ENCODE results near the gene SCUBE1.
"Not testable (repeated sequence)": the region's sequence is repeated elsewhere in the genome, so short reads cannot be mapped to it uniquely, and the experiment has no call there.

SCUBE1 gene

DNA sequence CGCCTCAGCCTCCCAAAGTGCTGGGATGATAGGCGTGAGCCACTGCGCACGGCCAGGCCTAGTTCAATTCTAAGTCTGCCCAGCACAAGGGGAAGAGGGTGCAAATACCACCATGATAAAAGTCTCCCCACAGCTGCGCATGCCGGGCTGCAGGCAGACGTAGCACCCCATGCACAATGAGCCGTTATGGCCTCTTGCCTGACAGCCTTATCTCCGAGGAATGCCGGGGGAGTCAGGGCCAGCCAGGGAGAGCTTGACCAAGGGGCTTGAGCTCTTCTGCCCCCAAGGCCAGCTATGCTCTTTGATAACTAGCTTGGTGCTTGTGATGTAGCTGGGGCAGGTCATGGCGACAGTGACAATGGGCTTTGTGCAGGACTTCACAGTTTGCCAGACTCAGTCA, 13.7 kb upstream of the SCUBE1 start:
- DNase-seq (ENCODE audit: low spot score): no peak

DNA sequence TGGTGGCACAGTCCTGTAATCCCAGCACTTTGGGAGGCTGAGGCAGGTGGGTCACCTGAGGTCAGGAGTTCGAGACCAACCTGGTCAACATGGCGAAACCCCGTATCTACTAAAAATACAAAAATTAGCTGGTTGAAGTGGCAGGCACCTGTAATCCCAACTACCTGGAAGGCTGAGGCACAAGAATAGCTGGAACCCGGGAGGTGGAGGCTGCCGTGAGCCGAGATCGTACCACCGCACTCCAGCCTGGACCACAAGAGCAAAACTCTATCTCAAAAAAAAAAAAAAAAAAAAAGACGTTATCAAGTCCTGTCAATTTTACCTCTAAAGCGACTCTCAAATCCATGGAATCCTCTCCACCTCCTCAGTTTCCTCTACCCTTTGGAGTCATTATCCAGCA, 12.5 kb upstream of the SCUBE1 start:
- DNase-seq (ENCODE audit: low spot score): not testable (repeated sequence)

DNA sequence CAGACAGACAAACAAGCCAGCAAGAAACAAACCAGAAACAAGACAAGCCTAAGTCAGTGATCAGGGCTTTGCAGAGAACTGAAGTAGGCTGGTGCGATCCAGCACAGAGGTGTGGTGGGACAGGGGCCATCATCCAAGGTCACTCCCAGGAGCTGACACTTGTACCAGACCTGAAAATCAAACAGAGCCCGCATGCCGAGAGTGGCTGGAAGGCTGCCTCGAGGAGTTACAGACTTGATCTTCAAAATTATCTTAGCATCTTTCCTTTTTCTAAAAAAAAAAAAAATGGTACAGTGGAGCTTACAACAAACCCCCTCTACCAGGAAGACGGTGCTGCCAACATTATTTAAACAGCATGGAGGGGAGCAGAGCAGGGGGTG, 8.8 kb upstream of the SCUBE1 start:
- DNase-seq (ENCODE audit: low spot score): no peak

DNA sequence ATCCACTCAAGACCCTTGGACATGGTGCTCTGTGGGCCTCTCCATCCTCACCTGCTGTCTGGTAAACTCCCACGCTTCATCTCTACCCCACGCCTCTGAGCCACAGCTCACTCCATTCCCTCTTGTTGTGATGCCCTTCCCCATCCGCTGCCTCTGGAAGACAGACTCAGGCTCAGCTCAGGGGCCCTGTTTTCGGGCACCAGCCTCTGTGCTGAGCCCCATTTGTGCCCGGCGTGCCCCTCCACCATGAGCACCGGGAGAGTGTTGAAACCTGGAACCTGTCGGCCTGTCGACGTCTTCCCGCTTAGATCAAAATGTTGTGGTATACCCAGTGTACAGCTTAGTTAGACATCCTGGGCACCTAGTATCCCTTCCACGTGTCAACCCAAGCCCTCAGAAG, 6.5 kb upstream of the SCUBE1 start:
- DNase-seq (ENCODE audit: low spot score): no peak

DNA sequence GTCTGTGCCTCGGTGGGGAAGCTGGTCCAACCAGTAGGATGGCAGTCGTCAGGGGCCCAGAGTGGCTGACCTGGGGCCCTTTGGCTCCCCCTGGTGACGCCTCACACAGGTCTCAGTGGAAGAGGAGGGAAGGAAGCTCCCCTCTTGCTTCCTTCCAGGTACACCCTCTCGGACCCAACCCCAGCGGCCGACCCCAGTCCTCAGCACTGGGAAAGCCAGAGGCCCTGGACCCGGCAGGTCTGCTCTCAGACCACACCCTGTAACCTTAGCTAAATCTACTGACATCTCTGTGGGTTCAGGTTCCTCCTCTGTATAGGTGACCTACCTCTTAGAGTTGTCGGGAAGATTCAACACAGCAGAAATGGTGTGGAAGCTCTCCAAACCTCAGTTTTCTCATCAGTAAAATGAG, 3.4 kb upstream of the SCUBE1 start:
- peak; percentile 69 for DNase-seq (ENCODE audit: low spot score)

DNA sequence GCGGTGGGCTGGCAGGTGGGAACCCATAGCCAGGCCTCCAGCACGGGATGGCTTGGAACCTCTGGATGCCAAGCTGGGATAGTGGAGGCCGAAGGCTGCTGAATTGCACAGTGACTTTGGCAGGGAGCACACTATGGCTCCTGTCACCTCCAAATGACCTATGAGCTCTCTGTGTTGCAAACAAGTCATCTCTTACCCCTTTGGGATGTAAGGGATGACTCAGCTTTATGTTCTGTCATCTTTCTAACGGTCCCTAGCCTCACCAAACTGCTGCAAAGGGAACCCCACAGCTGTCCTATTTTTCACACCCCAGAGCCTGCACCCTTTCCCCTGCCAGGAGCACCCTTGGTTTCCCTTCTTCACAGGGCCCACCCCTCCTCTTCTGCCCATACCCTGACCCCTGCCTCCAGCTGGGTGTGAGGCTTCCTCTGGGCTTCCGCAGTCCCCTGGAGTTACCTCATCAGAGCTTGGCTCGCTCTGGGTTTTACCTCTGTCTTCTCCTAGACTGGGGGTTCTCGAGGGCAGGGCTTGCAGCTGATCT, 2.7 kb upstream of the SCUBE1 start:
- no peak for DNase-seq (ENCODE audit: low spot score)

DNA sequence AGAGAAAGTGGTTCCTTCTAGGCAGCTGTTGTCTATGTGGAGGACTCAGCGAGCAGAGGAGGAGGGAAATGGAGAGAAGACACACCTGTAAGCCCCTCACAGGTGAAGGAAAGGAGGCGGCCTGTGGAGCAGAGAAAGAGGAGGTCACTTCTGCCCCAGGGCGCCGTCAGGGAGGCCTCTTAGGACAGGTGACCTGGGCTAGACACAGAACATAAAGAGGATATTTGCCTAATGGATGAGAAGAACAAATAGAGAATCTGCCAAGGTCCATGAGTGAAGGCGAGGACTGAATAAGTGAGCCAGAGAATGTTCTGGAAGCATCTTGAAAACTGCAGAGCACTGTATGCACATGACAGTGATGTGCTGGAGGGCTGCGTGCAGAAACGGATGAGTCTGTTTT, 2.2 kb upstream of the SCUBE1 start:
- DNase-seq (ENCODE audit: low spot score): no peak

DNA sequence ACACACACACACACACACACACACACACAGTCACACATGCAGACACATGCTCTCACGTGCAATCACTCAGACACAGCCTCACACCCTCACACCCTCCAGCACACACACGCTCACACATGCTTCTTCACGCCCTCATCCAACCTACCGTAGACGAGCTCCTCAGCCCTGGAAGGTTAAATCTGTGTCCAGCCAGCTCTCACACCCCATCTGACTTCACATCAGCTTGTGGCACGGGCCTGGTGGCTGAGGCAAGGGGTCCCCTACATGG, 1.3 kb upstream of the SCUBE1 start:
- no peak for DNase-seq (ENCODE audit: low spot score)

DNA sequence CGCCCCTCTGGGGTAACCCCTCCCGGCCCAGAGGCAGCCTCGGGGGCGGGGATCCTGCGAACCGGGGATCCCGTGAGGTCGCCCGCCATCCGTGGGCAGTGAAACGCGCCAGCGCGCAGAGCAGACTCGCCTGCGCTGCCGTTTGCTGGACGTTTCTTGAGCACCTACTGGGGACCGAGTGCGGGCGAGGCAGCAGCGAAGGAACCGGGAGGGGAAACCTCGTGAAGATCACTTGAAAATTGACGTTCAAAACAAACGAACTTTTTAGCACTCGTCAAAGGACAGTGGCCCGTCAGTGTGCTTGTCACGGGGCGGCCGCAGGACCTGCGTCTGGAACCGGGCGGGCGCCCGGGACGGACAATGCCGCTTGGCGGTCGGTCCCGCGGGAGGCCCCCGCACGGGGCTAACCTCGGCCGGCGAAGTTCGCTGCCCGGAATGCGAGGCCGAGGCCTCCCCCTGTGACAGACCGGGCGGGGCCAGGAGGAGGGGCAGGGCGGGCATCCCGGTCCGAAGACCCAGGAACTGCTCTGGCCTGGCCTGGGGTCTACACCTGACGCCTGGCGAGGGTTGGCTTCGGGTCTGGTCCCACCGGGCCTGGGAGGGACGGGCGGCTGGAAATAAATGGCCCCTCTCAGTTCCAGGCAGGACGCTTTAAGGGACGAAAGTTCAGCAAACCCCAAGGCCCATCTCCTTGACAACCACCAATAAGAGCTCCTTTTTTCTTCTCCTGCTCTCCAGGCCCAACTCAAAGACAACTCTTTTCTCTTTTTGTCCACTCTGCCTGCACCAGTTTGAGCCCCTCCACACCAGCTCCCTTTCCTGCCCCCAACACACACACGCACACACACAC, 723 bp upstream of the SCUBE1 start:
- no peak for DNase-seq (ENCODE audit: low spot score)

DNA sequence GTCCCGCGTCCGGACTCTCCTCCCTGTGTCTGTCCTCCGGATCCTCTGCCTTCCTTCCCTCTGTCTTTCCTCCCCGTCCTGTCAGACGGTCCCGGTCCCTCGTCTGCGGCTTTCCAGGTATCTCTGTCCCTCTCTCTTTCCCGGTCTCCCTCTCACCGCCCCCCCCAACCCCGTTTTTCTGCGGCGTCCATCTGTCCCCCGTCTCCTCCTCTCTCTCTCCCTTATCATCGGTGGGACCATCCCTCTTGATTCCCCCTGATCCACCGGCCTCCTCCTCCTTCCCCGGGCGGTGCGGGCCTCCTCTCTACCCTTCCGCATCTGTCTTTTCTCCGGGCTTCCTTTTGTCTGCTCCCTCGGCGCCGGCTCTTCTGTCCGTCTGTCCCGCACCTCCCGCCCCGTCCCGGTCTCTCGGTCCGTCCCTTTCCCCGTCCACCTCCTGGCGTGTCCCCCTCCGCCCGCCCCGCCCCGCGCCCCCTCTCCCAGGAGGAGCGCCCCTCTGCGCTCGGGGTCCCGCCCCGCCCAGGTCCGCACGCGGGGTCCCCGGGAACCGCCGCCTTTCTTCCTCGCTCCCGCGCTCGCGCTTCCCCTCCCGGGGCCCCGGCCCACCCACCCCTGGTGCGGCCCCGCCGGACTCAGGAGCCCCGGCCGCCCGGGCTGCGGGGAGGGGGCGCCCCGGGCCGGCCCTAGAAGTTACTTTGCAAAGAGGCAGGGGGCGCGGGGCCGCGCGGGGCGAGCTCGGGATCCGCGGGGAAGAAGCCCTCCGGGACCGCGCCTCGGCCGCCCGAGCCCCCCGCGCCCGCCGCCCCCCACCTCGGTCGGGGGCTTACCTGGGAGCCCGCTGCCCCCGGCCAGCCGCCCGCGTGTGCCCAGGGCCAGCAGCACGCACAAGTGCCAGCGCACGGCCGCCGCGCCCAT, 568 bp downstream of the SCUBE1 start:
- DNase-seq (ENCODE audit: low spot score): no peak

DNA sequence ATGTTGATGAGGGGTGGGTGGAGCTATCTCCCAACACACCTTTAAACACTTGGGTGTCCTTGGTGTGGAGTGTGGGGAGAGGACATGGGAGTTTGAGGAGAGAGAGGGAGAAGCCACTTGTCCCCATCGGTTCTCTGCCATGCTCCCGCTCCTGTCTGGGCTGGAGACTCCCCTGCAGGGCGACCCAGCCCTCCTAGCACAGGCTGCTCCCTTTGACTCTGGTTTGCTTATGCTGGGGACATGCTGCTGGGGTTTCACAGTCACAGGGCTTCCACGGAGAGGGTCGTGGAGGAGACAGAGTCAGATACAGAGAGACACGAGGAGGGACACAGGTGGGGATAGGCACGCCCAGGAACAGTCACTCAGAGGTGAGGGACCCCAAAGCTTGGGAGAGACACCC, 1.6 kb downstream of the SCUBE1 start:
- DNase-seq (ENCODE audit: low spot score): no peak

DNA sequence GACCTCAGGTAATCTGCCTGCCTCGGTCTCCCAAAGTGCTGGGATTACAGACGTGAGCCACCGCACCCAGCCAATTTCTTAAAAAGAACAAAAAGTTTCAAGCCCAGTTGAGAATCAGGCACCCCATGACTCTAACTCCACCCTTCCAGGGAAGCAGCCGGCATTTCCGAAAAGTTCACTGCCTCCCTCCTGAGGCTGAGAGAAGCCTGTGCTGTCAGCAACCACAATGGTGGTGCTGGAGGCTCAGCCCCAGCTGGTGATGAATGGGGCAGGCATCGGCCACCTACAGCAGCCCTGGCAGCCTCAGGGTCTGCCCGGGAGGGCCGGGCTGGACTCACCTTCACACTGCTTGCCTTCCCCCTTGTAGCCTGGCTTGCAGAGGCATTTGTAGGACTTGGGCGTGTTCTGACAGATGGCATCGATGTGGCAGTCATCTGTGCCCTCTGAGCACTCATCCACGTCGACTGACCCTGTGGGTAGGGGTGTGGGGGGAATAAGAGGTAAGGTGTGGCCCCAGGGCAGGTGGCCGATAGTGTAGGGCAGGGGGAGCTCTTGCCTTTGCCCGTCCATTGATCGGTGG, 4.3 kb downstream of the SCUBE1 start:
- DNase-seq (ENCODE audit: low spot score): no peak

DNA sequence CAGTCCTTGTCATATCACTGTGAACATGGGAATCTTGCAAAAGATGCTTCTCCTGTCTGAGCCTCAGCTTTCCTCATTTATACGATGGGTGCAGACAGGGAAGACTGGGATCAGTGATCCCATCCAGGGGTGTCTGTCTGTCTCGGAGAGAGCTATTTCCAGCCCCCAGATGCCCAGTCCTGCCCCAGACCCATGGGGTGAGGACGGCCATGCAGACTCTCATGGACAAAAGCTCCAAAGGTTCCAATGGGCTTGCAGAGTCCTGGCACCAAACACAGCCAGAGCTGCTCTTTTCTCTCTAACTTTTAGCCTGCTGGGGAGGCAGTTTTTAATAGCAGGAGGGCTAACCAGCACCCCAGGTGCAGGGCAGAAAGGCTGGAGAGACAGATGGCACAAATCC, 5.2 kb downstream of the SCUBE1 start:
- no peak for DNase-seq (ENCODE audit: low spot score)

DNA sequence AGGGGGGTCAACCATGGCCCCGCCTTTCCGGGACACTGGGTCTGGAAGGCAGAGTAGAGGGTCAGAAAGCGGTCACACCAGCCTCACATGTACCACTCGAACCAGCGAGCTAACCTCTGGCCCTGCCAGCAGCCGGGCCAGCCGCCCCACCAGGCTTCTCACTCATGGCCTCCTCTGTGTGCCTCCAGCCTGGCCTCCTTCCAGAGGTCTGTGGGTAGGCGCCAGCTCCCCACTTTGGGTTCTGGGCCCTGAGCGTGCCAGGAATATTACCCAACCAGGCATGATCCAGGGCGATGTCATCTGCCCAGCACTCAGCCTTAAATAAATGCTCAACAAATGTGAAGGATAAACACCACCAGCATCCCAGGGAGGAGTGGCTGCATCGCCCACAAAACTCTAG, 5.8 kb downstream of the SCUBE1 start:
- DNase-seq (ENCODE audit: low spot score): no peak

DNA sequence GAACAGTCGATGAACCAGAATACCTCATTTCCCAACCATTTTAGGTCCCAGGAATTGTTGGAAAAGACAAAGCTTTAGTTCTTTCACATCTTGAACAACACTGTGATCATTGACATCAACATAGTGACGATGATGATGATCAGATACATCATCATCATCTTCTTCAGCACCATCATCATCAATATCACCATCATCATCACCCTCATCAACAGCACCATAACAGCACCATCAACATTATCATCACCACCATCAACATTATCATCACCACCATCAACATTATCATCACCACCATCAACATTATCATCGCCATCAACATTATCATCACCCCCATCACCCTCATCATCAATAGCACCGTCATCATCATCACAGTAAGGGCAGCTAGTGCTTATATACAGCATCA, 8.8 kb downstream of the SCUBE1 start:
- no peak for DNase-seq (ENCODE audit: low spot score)

DNA sequence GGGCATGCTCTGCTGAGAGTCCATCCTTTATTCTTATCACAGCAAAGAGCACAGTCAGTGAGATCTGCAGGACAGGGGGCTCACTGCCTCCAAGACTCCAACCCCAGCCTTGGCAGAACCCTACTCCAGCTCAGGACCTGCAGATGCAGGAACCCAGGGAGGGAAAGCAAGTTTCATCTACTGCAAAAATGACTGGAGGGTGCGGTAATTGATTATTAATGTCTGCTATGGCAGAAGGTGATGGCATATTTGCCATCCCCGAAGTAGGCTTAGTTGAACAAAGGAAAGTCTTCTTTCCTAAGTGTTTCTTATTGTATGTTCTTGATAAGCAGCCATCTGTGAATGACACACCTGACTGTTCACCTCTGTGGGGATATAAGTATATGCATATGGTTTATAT, 9.2 kb downstream of the SCUBE1 start:
- no peak for DNase-seq (ENCODE audit: low spot score)

DNA sequence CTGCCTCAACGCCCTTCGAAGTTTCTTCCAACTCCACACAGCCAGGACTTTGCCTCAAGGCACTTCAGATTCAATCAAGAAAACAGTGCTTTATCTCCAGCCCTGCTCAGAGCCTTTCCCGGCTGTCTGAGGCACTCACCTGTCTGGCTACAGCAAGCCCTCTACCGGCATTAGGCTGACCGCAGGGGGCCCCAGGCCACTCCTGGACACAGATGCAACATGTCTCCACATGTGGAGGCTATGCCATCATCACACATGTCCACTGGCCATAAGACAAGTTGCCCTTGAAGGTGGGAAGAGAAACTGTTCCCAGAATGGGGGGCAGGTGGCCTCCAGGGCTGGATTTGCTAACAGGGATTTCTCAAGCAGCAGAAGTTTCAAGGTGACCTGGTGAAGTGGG, 10.0 kb downstream of the SCUBE1 start:
- DNase-seq (ENCODE audit: low spot score): no peak

DNA sequence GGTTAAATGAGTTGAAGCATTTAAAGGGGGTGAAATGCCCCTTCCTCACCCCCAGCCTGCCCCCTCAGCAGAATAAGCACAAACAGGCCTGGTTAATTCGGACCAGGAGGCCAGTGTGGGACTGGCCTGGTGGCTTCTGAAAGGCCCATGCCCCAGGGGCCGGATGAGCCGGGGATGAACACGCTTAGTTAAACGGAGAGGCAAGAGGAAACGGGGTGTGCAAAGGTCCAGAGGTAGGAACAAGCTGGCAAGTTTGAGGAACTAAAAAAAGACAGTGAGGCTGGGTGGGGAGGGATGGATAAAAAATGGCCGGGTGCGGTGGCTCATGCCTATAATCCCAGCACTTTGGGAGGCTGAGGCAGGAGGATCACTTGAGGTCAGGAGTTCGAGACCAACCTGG, 11.5 kb downstream of the SCUBE1 start:
- no peak for DNase-seq (ENCODE audit: low spot score)

DNA sequence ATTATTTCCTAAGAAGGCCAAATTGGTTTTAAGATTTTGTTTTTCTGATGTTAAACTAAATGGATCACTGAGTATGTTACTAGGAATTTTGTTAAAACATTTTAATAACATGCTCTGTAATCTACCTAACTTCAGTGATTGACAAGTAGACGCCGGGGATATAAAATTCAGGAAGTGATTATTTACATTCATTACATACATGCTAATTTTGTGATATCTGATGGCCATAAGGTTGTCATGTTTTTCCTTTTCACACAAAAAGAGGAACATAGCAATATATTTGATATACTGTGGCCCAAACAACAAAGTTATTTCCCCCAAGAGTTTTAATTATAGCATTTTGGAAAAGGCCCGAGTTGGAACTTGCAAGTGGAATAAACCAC, 12.1 kb downstream of the SCUBE1 start:
- DNase-seq (ENCODE audit: low spot score): no peak

DNA sequence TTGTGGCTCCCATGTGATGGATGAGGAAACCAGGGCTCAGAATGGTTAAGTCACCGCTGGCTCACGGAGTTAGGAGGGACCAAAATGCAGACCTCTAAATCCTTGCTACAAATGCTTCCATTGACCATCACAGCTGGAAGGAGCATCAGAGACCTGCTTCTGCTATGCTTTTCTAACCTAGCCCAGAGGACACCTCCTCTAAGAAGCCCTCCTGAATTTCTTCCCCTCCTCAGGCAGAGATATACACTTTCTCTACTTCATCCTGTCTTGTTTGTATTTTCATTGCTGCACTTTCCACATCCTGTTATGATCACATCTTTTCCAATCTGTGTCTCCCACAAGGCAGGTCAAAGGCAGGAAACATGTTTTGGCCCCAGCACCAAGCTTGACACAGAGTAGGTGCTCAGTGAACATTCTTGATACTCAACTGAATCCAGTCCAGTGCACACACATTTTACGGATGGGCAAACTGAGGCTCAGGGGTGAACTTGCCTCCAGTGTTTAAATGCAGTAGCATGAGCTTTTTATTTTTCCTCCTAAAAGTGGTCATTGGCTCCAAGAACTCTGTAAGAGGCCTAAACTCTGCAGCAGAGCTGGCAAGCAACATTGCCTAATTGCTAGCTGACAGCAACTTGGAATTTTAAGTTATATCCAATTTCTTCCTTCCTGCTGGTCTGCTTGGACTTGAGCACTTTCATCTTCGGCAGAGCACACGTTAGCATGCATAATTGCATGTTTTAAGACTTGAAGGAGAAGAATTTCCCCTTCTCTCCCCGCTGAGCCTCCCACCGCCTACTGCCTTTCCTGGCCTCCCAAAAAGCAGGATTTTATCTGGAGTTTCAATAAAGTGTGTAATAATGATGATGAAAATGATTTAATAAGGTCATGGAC, 12.7 kb downstream of the SCUBE1 start:
- DNase-seq (ENCODE audit: low spot score): no peak

DNA sequence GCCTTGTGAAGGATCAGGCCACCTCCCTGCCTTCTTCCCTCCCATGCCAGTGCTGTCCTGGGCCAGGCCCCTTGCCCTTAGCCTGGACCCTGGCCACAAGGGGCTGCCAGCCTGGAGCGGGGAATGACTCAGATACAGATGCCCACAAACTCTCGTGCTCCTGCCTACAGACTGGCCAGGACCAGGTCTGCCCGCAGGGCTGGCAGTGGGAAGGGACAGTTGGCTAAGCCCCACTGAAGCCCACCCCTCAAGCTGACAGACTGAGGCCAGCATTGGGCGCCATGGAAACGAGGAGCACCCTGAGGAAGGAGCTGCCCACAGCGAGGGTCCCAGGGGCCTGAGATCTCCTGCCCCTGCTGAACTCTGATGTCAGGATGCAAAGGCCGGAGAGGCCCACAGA, 14.1 kb downstream of the SCUBE1 start:
- DNase-seq (ENCODE audit: low spot score): no peak

DNA sequence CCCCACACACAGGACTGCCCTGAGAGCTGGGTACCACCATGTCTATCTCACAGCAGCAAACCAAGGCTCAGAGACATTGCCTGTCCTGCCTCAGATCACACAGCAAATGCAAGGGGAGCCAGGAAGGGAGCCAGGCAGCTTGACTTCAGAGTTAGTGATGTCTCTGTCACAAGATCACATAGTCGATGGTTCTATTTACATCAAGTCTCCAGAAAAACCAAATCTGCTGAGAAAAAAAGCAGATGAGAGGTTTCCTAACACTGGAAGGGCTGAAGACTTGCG, 16.1 kb downstream of the SCUBE1 start:
- DNase-seq (ENCODE audit: low spot score): no peak

All from germinal center (tissue), 1 donor.